ENCODE data around the gene RSL24D1.

- TF ChIP-seq CTCF (conservative IDR thresholded peaks at IDR 0.05; ENCODE audit: low read depth, low read length) (no peak), EZH2 (IDR thresholded peaks at IDR 0.05; ENCODE audit: low read length, unreplicated experiment) (no peak), EZH2phosphoT487 (IDR thresholded peaks at IDR 0.05; ENCODE audit: borderline replicate concordance, low read length) (no peak)
These were observed 24.6 kb upstream of the RSL24D1 start for GRCh38 chr15:55221090-55222011.

Data from PC-3 (cell line).